Stimulated activated naive CD4-positive, alpha-beta T cell treated with Interleukin-2 at 50 U/mL for 16 hours (primary cell): Measurements from ENCODE around the gene HPF1.
"Not testable (repeated sequence)": the region's sequence is repeated elsewhere in the genome, so short reads cannot be mapped to it uniquely, and the experiment has no call there.

Source experiments
- DNase-seq: peaks from one replicate; lab custom pipeline; 2025; lab: John Stamatoyannopoulos, UW

Gene HPF1

DNA sequence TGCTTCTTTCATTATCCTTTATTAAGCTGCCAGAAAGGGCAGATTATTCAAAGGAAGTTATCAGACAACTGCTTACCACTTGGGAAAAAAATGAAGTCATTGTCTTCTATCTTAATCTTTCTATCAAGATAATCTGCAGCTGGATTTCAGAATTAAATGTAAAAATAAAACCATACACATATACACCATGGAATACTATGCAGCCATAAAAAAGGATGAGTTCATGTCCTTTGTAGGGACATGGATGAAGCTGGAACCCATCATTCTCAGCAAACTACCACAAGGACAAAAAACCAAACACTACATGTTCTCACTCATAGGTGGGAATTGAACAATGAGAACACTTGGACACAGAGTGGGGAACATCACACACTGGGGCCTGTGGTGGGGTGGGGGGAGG is 19.1 kb downstream of the HPF1 start:
- DNase-seq = not testable (repeated sequence)

DNA sequence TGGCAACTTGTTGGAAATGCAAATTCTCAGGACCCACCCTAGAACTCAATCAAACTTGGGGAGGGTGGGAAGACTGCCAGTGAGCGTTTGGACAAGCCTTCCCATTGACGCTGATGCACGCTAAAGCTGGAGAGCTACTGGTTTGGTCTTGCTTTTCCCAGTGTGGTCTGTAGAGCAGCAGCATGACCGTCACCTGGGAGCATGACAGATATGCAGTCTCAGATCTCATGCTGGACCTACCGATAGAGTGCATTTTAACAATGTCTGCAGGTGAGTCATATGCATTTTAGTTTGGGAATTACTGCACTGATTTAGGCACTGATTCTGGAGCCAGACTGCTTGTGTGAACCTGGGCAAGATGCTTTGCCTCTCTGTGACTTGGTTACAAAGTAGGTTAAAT is 27.2 kb downstream of the HPF1 start:
- no peak for DNase-seq

- no peak for DNase-seq
These were observed 30.1 kb downstream of the HPF1 start for GRCh38 chr4:169727616-169728015.

DNA sequence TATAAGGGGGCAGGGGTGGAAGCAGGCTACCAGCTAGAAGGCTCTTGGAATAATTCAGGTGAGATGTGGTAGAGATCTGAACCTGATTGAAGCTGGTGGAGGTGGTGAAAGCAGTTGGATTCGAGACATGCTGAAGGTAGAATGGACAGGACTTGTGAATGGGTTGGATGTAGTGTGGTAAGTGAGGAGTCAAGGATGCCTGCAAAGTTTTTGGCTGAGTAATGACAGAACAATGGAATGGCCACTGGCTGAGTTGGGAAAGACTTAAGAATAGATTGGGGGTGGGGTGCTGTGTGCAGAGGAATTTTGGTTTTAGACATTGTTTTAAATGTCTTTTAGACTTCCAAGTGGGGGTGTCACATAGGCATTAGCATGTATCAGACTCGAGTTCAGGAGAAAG is 33.5 kb downstream of the HPF1 start:
- no peak for DNase-seq

- no peak for DNase-seq
These were observed 34.4 kb downstream of the HPF1 start for GRCh38 chr4:169723207-169723965.

DNA sequence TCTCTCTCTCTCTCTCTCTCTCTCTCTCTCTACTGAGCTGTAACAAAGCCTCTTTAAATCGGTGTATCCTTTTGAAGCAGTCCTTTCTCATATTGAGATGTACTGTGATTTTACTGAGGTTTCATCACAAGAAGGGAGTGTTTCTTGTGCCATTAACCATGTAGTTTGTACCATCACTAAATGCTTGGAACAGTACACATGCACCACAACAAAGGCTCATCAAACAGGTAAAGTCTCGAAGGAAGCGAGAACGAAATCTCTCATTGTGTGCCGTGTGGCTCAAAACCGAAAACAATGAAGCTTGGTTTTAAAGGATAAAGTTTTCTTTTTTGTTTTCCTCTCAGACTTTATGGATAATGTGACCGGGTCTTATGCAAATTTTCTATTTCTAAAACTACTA is 37.2 kb downstream of the HPF1 start:
- no peak for DNase-seq

DNA sequence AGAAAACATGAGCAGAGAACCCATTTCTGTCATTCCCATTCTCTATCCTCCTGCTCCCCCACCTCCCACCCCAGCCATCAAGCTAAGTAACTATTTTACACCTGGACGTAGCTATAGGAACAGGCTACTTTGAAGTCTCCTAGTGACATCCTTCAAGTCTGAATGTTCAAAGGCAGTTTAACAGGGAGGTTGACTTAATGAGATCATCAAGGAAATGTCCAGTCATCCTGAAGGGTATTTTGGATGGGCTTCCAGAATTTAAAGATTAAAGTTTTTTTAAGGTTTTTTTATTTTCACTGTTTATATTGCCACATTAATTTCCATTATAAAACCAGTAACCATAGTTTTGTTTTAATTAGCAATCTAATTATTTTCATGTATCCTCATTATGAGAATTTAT is 41.1 kb downstream of the HPF1 start:
- DNase-seq = no peak

- no peak for DNase-seq
These were observed 41.9 kb downstream of the HPF1 start for GRCh38 chr4:169715826-169716225.

GRCh38 chr4:169707958-169708643 is 49.6 kb downstream of the HPF1 start:
- no peak for DNase-seq

GRCh38 chr4:169698331-169698730 is 59.4 kb downstream of the HPF1 start:
- DNase-seq = no peak

GRCh38 chr4:169690787-169691186 is 67.0 kb downstream of the HPF1 start:
- no peak for DNase-seq

DNA sequence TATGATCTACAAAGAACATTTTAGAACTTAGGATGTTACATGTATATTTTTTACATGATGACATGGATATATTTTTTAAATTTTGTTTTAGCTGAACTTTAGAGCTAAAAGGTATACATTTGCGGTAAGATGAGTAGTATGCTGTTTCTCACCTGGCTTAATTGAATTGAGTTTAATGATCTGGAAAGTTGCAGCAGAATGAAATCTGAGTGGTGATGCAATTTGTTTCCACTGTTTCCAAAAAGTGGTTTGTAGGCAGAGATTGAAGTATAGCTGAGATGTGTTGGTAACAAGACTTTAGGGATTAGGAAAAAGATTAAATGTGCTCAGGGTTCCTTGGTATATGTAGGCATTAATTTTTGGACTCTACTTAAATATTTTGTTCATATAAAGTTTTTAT is 68.1 kb downstream of the HPF1 start:
- DNase-seq = no peak

DNA sequence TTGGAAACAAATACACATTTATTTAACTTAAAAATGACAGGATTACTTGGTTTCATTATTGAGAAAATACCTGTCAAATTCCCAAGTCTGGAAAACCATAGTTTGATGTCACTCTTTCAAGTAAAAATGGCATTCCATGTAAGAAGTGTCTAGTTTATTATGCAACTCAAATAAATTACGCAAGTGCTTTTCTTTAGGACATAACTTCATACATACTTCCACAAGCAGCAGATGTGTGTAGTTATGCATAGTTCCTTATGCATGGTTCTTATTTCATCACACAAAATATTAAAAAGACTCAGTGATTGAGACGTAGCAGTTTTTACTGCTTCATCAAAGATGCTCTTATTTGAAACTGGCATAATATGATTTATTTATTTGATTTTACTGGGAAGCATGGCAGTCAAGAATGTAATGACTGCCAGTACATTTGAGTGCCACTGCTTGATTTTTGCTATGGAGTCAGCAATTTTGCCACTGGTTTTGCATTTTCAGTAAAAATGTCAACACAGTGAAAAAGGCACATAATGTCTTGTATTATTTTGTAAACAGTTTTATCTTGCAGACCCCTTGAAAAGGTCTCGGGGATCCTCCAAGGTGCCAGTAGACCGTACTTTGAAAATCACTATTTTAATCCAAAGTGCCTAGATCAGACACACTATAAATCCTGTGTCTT is 75.2 kb downstream of the HPF1 start:
- DNase-seq = no peak
